B cell (primary cell): Measurements from ENCODE around the gene MICU2.

Experiments used
- EZH2 ChIP-seq: IDR thresholded peaks from 2 replicates; pipeline ENCODE4 v1.6.1; 2012; ENCODE audit warnings: borderline replicate concordance, low read depth, mild to moderate bottlenecking, moderate library complexity, low read length; ENCODE audit not compliant: insufficient read depth, poor library complexity, severe bottlenecking
- TF ChIP-seq, protein P1 (sequence below): fragments of 200-600 bp; IDR thresholded peaks from one replicate; pipeline ENCODE4 v1.8.0; 2022; ENCODE audit warnings: antibody characterized with exemption, mild to moderate bottlenecking

DNA sequence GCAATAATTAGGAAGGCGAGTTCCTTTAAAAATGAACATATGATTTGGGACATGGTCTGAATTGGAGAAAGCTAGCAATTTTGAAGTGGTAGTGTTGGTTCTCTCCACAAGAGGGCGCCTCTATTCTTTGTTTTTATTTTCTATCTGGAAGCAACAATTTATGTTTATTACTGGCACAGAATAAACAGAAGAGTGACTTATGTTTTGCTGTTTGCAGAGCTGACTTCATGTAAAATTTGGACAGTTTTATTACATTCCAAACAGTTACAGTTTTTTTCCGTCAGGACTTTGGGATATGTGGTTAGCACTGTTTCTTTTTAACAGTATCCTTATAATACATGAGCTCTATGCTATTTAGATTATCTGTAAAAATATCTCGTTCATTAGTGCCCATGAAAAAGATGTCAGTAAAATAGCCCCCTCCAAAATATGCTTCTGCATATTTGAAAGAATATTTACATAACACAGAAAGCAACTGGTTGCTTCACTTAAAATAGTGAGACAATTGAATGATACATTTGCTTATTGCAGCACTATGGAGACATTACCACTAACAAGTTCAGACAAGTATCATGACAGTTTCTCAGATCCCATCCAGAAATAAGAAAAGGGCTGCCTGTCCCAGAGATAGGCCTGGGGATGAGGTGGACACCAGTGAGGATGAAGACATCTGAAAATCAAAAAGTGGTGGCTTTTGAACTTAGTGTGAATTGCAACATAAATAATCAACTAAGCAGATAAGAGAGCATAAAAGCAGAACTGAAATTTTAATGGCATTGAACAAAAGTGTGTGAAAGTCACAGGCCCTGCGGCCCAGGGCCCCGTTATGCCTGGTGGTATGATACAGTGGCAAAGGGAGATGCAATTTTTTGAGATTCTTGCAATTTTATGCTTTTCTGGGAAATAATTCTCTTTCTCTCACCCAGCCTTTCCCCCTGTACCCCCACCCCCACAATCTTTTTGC is 34.6 kb upstream of the MICU2 start:
- TF ChIP-seq, protein P1, sequence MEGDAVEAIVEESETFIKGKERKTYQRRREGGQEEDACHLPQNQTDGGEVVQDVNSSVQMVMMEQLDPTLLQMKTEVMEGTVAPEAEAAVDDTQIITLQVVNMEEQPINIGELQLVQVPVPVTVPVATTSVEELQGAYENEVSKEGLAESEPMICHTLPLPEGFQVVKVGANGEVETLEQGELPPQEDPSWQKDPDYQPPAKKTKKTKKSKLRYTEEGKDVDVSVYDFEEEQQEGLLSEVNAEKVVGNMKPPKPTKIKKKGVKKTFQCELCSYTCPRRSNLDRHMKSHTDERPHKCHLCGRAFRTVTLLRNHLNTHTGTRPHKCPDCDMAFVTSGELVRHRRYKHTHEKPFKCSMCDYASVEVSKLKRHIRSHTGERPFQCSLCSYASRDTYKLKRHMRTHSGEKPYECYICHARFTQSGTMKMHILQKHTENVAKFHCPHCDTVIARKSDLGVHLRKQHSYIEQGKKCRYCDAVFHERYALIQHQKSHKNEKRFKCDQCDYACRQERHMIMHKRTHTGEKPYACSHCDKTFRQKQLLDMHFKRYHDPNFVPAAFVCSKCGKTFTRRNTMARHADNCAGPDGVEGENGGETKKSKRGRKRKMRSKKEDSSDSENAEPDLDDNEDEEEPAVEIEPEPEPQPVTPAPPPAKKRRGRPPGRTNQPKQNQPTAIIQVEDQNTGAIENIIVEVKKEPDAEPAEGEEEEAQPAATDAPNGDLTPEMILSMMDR: peak; percentile 90
- no peak for TF ChIP-seq EZH2
